Endometrial microvascular endothelial cells (primary cell): ENCODE measurements around the gene F11R. TPM values are rescaled to one million over a fixed set of nuclear protein-coding genes. Genes with fewer than 3 reads are reported as not detected.
"Not testable (repeated sequence)": the region's sequence is repeated elsewhere in the genome, so short reads cannot be mapped to it uniquely, and the experiment has no call there.

ENCODE experiments used
- in situ Hi-C: cut with HindIII; loops from 2 replicates; pipeline ENCODE4 v1.10.0; 2017; ENCODE audit warnings: low sequenced_read_pairs, low pct_unique_long_range_greater_than_20kb; ENCODE audit errors: inconsistent ontology term
- total RNA-seq: library from RNA; depleted of rRNA; stranded (reverse); fragments of >200 nt; gene quantifications from one replicate; pipeline ENCODE4 v1.2.3, GENCODE V29; 2015; ENCODE audit errors: inconsistent ontology term

The F11R gene
- total RNA-seq, 1 donor from 2014 or later = 84.0 TPM

- in situ Hi-C loops = loop anchor here (10.0 kb wide), 1 partner anchor 49 kb away; the partner anchor contains the start of gene KLHDC9
Measured at GRCh38 chr1:161045736-161046604, 25.0 kb upstream of the F11R start, which contains the start of gene USF1. USF1 (minus strand) TSS chr1:161045977; CDS start chr1:161043275, 2,702 bp downstream.

GRCh38 chr1:161044908-161045735 is 24.2 kb upstream of the F11R start:
- in situ Hi-C loops = loop anchor here (10.0 kb wide), 1 partner anchor 50 kb away; the partner anchor contains the start of gene KLHDC9

DNA sequence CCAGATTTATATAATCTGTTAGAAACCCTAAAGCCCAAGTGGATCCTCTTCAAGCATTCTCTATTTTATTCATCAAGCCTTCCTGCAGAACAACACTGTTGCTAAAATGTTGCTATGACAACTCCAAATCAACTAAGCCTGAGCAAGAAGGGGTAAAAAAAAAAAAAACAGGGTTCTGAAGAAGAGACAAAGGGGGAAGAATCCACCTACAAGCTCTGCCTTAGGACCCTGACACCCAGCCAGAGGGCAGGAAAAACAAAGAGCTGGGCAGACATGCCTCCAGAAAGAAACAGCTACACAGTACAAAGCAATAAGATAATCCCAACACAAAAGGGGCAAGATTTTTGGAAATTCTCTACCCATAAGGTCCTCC is 23.6 kb upstream of the F11R start:
- in situ Hi-C loops = loop anchor here (10.0 kb wide), 1 partner anchor 50 kb away; the partner anchor contains the start of gene KLHDC9

GRCh38 chr1:161039546-161039945 is 18.6 kb upstream of the F11R start:
- in situ Hi-C loops = no loop called here

- in situ Hi-C loops = no loop called here
Measured at GRCh38 chr1:161039154-161039545, 18.2 kb upstream of the F11R start.

DNA sequence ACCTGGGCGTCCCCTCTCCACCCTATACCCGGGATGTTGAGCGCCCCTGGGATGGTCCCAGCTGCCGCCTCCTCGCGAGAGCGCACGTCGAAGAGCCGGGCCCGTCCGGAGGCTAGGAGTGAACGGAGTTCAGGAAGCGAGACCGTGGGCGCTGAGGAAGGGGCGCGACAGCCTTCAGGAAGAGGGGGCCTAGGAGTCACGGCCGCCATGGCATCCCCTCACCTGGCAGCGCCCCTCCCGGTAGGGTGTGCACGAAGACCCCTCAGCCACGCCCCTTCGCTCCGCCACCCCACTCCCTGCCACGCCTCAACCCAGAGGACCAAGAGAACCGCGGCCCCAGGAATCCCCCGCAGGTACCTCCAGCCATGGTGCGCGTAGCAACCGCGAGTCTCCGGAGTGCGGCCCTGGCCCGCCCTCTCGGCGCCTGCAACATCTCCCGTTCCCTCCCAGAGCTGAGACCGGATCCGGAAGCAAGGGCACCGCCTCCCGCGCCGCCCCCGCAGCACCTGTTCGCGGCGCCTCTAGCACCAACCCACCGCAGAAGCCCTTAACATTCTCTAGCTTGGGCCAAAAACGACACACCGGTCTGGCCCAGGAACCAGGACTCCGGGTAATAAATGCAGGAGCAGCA is 17.7 kb upstream of the F11R start, which contains the start of gene TSTD1:
Gene TSTD1 (minus strand): TSS at position 442 of the 631 bp plus-strand sequence. CDS start 75 bp downstream, at position 367.
- in situ Hi-C loops = no loop called here

DNA sequence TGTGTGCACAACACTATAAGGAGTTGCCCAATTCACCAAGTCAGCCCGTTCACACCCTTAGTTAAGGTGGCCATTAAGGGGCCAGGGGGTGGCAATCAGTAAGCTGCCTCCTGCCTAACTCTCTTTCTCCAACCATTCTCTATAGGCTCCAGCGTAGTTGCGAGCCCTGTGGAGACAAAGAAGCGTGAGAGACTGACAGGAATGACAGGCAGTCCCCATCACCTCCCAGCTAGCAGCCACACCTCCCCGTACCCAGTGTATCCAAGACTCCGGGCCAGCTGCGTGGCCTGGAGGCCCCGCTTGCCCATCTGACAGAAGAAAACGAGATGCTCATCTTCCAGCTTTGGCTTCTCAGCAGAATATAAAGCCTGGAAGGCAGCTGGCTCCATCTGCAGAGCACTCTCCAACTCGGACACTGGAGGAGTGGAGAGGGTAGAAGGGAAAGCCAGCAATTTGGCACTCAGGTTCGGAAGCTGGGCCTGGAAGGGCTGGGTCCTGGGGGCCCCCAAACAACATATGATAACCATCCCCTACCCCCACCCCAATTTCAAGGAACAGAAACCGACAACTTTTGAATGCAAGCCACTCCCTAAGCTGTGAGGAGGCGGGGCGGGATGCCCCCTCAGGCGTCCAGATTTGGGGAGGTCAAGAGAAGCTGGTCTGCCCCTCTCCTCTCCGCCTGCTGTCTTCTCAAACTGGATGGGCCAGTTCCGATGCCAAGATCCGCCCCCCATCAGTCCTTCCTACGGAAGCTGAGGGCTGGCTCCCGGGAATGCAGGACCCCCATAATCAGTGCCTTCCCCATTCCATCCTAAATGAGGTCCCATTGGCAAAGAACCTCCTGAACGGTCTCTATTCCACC is 16.9 kb upstream of the F11R start:
- in situ Hi-C loops = no loop called here

- in situ Hi-C loops = no loop called here
Measured at GRCh38 chr1:161033751-161034150, 12.8 kb upstream of the F11R start.

GRCh38 chr1:161032409-161032808 is 11.5 kb upstream of the F11R start:
- in situ Hi-C loops = no loop called here

- in situ Hi-C loops = no loop called here
Measured at GRCh38 chr1:161031874-161032273, 10.9 kb upstream of the F11R start.

DNA sequence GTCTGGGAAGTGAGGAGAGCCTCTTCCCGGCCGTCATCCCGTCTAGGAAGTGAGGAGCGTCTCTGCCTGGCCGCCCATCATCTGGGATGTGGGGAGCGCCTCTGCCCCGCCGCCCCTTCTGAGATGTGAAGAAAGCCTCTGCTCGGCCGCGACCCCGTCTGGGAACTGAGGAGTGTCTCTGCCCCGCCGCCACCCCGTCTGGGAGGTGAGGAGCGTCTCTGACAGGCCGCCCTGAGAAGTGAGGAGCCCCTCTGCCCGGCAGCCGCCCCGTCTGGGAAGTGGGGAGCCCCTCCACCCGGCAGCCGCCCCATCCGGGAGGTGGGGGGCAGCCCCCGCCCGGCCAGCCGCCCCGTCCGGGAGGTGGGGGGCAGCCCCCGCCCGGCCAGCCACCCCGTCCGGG is 8.5 kb upstream of the F11R start:
- in situ Hi-C loops = not testable (repeated sequence)

DNA sequence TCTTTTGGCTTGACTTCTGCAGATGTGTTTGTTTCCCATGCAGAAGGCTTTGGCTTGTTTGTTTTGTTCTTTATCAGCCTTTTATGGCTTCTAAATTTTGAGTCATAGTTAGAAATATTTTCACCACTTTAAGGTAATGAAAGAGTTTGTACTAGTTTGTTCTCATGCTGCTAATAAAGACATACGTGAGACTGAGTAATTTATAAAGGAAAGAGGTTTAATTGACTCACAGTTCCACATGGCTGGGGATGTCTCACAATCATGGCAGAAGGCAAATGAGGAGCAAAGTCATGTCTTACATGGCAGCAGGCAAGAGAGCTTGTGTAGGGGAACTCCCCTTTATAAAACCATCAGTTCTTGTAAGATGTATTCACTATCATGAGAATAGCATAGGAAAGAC is 6.0 kb upstream of the F11R start:
- in situ Hi-C loops = not testable (repeated sequence)

DNA sequence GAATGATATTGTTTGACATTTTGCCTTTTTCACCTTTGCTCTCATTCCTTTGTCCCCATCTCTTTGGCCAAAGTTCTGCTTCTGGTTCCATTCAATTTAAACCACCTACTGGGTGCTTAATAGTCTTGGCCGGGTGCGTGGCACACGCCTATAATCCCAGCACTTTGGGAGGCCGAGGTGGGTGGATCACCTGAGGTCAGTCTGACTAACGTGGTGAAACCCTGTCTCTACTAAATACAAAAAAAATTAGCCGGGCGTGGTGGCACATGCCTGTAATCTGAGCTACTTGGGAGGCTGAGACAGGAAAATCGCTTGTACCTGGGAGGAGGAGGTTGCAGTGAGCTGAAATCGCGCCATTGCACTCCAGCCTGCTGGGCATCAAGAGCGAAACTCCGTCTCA is 1.5 kb upstream of the F11R start:
- in situ Hi-C loops = not testable (repeated sequence)

- in situ Hi-C loops = no loop called here
Measured at GRCh38 chr1:161021970-161022353, 1.0 kb upstream of the F11R start.

GRCh38 chr1:161021165-161021969 is 415 bp upstream of the F11R start:
- in situ Hi-C loops = no loop called here

GRCh38 chr1:161019751-161020495 is 1.0 kb downstream of the F11R start:
- in situ Hi-C loops = no loop called here

- in situ Hi-C loops = not testable (repeated sequence)
Measured at GRCh38 chr1:161019111-161019660, 1.8 kb downstream of the F11R start.
